ENCODE measurements around the gene GPC5. TPM values are rescaled to one million over a fixed set of nuclear protein-coding genes. Genes with fewer than 3 reads are reported as not detected.

GPC5 gene
- total RNA-seq, 4 donors from 2014 or later: 0.47 TPM; not detected in 3

DNA sequence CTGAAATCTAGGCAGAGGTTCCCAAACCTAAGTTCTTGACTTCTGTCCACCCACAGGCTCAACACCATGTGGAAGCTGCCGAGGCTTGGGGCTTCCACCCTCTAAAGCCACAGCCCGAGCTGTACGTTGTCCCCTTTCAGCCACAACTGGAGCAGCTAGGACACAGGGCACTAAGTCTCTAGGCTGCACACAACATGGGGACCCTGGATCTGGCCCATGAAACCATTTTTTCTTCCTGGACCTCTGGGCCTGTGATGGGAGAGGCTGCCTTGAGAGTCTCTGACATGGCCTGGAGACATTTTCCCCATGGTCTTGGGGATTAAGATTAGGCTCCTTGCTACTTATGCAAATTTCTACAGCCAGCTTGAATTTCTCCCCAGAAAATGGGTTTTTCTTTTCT is 118.4 kb downstream of the GPC5 start:
- 79% methylated on average over 2 of the region's 3 CpGs; no CpG with 5 or more reads in 1 of the 2 donors for WGBS, 2 donors (ENCODE audit: low coverage in 1 of 2)
- TF ChIP-seq EP300 (IDR thresholded peaks at IDR 0.05) (no peak), POLR2A (IDR thresholded peaks at IDR 0.05) (no peak), POLR2AphosphoS5 (IDR thresholded peaks at IDR 0.05) (no peak)
- TF ChIP-seq, protein P1, sequence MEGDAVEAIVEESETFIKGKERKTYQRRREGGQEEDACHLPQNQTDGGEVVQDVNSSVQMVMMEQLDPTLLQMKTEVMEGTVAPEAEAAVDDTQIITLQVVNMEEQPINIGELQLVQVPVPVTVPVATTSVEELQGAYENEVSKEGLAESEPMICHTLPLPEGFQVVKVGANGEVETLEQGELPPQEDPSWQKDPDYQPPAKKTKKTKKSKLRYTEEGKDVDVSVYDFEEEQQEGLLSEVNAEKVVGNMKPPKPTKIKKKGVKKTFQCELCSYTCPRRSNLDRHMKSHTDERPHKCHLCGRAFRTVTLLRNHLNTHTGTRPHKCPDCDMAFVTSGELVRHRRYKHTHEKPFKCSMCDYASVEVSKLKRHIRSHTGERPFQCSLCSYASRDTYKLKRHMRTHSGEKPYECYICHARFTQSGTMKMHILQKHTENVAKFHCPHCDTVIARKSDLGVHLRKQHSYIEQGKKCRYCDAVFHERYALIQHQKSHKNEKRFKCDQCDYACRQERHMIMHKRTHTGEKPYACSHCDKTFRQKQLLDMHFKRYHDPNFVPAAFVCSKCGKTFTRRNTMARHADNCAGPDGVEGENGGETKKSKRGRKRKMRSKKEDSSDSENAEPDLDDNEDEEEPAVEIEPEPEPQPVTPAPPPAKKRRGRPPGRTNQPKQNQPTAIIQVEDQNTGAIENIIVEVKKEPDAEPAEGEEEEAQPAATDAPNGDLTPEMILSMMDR (IDR thresholded peaks at IDR 0.05): no peak
- no peak for ATAC-seq
- H3K4me1 ChIP-seq: no peaks in the 10 kb centered on the region
- no peak overlapping the region for H3K4me3 ChIP-seq
- no peak overlapping the region for H3K27ac ChIP-seq
- H3K36me3 ChIP-seq: no peaks in the 10 kb centered on the region
- no peaks in the 10 kb centered on the region for H3K27me3 ChIP-seq
- no peaks in the 10 kb centered on the region for H3K9me3 ChIP-seq

DNA sequence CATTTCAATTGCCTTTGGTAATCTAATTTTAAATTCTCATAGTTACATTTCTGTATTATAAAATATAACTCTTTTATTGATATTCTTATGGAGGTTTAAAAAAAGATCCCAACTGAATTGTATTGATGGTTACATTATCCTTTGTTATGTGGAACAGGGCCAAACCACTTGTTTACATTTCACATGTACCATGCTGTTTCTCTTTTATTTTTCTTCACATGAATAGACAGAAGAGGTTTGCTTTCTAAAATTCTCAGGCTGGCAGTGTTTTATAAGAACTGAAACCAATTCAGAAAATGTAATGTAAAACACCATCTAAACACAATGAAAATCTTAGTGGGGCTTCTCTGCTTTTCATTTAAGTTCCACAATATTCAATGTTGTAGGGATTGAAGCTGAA is 122.5 kb downstream of the GPC5 start:
- Histone ChIP-seq H3K36me3 (no peaks in the 10 kb centered on the region), H3K4me1 (no peaks in the 10 kb centered on the region), H3K9me3 (no peaks in the 10 kb centered on the region), H3K27ac (no peak overlapping the region), H3K27me3 (peaks cover 7% of the 10 kb centered on the region), H3K4me3 (no peak overlapping the region)
- no peak for ATAC-seq
- TF ChIP-seq POLR2AphosphoS5 (IDR thresholded peaks at IDR 0.05): no peak

GRCh38 chr13:91523116-91523515 is 124.7 kb downstream of the GPC5 start:
- Histone ChIP-seq H3K36me3 (no peaks in the 10 kb centered on the region), H3K4me3 (no peak overlapping the region), H3K27ac (no peak overlapping the region), H3K4me1 (no peaks in the 10 kb centered on the region), H3K9me3 (no peaks in the 10 kb centered on the region), H3K27me3 (peaks cover 7% of the 10 kb centered on the region)
- no peak for ATAC-seq
- TF ChIP-seq, protein P1 (IDR thresholded peaks at IDR 0.05): no peak
- TF ChIP-seq POLR2AphosphoS5 (IDR thresholded peaks at IDR 0.05): no peak
- TF ChIP-seq EP300 (IDR thresholded peaks at IDR 0.05): no peak
- no peak for TF ChIP-seq POLR2A (IDR thresholded peaks at IDR 0.05)
- 21 to 46% methylated on average over 3 of the region's 3 CpGs for WGBS, 2 donors (ENCODE audit: low coverage in 1 of 2)

GRCh38 chr13:91526543-91527033 is 128.2 kb downstream of the GPC5 start:
- no peak for ATAC-seq
- Histone ChIP-seq H3K36me3 (no peaks in the 10 kb centered on the region), H3K27me3 (peaks cover 7% of the 10 kb centered on the region), H3K4me3 (no peak overlapping the region), H3K9me3 (no peaks in the 10 kb centered on the region), H3K4me1 (no peaks in the 10 kb centered on the region), H3K27ac (no peak overlapping the region)
- 89 to 93% methylated on average over 2 to 3 of the region's 3 CpGs for WGBS, 2 donors (ENCODE audit: low coverage in 1 of 2)
- TF ChIP-seq, protein P1 (IDR thresholded peaks at IDR 0.05): no peak
- TF ChIP-seq EP300 (IDR thresholded peaks at IDR 0.05) (no peak), POLR2A (IDR thresholded peaks at IDR 0.05) (no peak), POLR2AphosphoS5 (IDR thresholded peaks at IDR 0.05) (no peak)

GRCh38 chr13:91529739-91530482 is 131.5 kb downstream of the GPC5 start:
- H3K36me3 ChIP-seq: no peaks in the 10 kb centered on the region
- TF ChIP-seq EP300 (IDR thresholded peaks at IDR 0.05) (no peak), POLR2AphosphoS5 (IDR thresholded peaks at IDR 0.05) (no peak), POLR2A (IDR thresholded peaks at IDR 0.05) (no peak)
- TF ChIP-seq, protein P1 (IDR thresholded peaks at IDR 0.05): no peak
- H3K27ac ChIP-seq: no peak overlapping the region
- WGBS, 2 donors (ENCODE audit: low coverage in 1 of 2): 91 to 97% methylated on average over 3 of the region's 3 CpGs
- no peaks in the 10 kb centered on the region for H3K27me3 ChIP-seq
- H3K4me1 ChIP-seq: no peaks in the 10 kb centered on the region
- H3K9me3 ChIP-seq: no peaks in the 10 kb centered on the region
- ATAC-seq: no peak
- H3K4me3 ChIP-seq: no peak overlapping the region
